GM19351 (cell line): ENCODE results near the gene CA5A.
"Not testable (repeated sequence)": the region's sequence is repeated elsewhere in the genome, so short reads cannot be mapped to it uniquely, and the experiment has no call there.

Source experiments
- ATAC-seq: cut with Tn5 transposase; IDR thresholded peaks from one replicate; pipeline ENCODE4 v1.9.1; 2021; ENCODE audit warnings: mild to moderate bottlenecking, moderate library complexity; ENCODE audit not compliant: unreplicated experiment

CA5A gene

DNA sequence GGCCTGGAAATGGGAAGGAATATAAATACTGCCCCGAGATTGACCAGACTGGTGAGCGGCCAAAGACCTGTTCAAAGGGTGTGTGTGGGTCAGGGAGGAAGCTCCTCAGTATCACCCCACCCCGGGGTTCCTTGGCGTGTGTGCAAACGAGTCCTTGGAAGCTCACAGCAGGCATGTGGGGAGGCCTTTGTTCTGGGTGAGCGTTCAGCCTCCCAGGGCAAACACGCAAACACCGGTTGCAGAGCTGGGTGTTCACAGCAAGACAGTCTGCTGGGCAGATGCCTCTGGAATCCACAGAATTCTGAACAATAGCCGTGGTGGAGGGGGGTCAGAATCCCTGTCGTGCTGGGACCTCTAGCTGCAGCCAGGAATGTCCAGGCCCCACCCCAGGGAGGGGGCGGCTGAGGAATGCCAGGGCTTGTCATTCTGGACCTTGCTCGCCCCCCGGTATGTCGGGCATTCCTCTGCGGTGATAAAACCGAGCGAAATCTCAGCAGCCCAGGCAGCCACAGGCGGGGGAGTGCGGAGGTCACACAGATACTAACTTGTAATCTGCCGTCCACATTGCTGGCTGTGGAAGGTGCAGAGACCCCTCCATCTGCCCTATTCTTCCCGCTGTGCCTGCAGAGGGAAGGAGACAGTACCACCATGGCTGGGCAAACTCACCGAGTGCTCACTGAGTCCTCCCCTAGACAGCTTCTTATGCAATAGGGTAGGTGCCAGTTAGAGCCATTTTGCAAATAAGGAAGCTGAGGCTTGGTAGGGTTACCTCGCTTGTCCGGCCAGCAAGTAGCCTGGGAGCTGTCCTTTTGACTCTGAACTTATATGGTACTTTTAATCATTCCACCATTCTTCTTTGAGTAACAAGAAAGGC is 65.7 kb downstream of the CA5A start:
- ATAC-seq: not testable (repeated sequence)

DNA sequence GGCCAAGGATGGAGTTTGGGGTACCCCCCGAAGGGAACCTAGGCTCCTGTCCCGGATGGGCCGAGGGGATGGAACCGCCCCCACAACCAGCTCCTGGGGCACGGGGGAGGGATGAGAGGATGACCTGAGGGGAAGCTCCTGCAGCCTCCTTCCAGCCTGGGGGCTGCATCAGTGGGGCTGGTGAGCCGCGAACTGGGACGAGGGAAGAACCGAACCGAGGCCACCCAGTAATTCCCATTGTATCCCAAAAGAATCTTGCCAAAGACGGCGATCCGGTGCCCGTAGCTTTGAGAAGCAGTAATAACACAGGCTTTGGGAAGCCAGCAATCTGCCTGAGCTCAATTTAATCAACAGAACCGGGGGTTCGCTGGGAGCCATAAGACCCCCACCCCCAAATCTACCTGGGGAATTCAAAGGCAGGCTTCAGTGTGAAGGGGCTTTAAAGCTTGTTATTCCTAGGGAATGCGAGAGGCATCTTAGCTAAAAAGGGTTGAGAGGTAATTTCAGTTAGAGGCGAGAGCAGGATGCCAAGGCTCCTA is 66.4 kb downstream of the CA5A start:
- not testable (repeated sequence) for ATAC-seq

DNA sequence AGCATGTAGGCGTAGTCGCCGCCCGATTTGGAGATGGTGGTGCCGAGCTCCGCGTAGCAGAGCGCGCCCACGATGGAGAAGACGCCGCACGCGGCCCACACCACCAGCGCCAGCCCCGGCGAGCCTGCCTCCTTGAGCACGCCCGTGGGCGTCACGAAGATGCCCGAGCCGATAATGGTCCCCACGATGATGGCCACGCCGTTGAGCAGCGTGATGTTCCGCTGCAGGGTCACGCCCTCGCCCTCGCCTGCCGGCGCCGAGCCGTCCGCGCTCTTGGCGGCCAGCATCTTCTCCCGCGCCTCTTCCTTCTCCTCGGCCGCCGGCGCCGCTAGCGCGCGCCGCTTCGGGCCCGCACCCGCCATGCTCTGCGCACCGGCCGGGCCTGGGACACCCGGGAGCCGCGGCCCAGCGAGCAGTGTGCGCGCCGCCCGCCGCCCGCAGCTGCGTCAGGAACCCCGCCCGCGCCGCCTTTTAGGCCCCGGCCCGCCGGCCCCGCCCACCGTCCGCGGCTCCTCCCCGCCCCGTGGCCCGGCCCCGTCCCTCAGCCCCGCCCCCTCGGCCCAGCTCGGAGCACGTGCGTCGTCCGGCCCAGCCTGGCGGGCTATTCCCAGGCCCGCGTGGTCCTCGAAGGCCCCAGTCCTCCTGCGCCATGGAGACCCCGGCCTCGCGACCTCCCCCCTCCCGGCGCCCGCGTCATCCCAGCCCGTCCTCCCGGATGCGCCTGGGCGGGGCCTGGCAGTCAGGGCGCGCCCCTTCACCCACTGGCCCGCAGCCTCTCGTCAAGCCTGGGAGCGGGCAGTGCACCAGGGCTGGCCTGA is 67.1 kb downstream of the CA5A start, which contains the start of gene SLC7A5:
SLC7A5 (minus strand) TSS at position 447 of the 818 bp plus-strand sequence; CDS start at position 362, 85 bp downstream.
- peak; percentile 58 for ATAC-seq

DNA sequence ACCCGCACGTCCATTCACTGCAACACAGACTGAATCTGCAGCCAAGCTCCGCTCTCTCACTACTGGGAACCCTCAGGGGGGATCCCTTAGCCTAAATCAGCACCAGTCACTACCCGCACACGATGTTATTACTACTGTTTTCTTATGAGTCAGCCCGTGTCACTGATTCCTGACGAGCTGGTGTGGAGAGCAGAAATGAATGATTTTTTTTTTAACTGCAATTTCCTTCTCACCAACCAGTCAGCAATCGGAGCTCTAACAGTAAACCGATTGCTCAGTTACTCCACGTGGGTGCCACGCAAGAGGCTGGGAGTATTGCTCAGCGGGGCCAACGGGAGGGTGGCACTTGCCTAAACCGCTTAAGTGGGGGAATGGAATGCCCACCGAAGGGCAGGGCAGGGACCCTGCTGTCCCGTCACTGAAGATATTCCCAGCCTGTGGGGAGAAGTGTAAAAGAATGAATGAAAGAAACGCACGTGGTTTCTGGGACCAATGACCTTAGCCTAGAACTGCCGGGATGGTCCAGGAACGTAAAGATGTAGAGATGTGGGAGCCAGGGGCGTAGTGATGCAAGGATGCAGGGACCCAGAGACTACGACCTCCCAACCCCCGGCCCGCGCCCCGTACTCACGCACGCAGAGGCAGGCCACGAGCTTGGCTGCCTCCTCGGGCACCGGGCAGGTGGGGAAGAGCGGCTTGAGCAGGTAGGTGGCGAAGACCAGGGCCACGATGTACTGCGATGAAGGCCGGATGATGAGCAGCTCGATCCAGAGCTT is 67.9 kb downstream of the CA5A start:
- not testable (repeated sequence) for ATAC-seq

DNA sequence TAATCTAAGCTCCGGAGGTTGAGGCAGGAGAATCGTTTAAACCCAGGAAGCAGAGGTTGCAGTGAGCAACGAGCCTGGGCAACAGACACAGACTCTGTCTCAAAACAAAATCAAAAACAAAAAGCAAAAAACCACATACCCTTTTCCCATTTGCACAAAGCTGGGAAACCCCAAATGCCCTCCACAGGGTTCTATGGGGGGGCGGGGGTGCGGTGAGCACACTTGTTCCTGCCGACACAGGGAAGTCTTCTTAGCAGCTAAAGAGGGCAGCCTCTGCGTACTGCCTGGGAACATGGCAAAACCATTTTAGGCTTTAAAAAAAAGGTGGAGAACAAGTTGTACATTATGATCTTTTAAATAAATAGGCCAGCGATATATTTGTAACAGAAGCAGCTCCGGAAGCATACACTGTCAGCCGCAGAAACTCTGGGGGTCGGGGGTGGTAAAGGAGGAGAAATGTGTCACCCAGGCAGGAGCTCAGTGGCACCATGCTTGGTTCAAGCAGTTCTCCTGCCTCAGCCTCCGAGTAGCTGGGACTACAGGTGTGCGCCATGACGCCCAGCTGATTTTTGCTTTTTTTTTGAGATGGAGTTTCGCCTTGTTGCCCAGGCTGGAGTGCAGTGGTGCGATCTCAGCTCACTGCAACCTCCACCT is 70.3 kb downstream of the CA5A start:
- ATAC-seq: not testable (repeated sequence)

DNA sequence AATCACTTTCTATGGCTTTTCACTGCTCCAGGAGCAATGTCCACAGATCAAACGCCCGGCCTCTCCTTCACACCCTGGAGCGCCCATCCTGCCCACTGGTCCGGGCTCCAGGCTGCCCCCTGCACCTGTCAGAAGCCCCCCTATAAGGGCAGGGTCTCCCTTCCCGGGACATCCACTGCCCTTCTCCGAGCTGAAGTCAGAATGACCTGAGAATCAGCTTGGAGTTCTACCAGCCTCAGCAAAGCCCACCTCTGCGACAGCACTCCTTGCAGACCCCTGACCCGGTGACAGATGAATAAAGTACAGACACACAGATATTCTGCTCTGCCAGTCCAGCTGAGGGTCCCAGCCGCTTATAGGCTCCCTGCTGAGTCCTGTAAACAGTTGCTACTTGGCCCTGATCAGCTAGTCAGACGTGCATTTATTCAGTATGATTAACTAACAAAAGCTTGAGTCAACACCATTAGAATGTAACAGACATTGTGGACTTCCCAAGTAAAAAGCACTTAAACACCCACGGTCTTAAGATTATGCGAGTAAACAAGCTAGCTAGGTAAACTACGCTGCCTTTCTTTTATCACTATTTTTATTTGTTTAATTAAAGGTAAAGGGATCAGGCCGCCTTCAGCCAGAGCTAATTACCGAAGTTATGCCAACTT is 71.9 kb downstream of the CA5A start:
- ATAC-seq: no peak

DNA sequence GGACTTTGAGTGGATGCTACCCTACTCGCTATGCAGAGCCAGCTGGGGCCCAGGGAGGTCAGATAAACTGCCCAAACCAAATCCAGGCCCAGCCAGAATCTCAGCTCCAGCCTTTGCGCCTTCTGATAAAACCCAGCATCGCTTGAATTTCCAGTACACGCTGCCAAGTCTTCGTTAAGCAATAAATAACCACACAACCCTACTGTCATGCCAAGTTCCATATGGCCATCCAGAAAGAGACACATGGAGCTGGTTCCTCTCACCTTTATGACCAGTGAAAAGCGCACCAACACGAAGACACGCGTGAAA is 73.0 kb downstream of the CA5A start:
- not testable (repeated sequence) for ATAC-seq

DNA sequence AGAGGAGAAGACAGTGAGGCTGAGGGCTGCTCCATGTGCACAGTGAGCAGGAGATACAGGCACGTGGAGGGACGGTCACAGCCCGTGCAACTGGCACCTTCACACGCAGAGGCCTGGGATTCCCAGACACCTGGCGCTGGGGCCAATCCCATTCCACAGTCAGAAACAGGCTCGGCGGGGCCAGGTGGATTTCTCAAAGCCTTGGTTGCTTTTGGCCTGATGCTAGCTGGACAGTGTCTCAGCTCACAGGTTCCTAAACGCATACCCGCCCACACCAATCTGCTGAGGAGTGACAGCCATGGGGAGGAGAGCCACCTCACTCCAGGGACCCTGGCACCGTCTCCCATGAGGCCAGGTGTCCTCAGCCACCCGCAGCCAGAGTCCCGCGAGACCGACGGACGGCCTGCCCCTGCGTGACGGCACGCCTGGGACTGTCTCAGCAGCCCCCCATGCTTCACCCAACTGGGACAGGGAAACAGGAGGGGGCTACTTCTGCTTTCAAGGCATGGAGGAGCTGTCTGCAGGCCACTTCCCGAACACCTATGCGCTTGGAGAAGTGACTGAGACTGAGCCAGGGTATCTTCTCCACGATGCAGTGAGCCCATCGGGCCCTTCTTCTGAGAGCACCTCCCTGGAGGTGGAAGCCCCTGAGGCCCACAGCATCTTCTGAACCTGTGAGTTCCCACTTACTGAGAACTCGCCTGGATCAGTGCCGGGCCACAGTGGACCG is 73.6 kb downstream of the CA5A start:
- ATAC-seq: not testable (repeated sequence)

DNA sequence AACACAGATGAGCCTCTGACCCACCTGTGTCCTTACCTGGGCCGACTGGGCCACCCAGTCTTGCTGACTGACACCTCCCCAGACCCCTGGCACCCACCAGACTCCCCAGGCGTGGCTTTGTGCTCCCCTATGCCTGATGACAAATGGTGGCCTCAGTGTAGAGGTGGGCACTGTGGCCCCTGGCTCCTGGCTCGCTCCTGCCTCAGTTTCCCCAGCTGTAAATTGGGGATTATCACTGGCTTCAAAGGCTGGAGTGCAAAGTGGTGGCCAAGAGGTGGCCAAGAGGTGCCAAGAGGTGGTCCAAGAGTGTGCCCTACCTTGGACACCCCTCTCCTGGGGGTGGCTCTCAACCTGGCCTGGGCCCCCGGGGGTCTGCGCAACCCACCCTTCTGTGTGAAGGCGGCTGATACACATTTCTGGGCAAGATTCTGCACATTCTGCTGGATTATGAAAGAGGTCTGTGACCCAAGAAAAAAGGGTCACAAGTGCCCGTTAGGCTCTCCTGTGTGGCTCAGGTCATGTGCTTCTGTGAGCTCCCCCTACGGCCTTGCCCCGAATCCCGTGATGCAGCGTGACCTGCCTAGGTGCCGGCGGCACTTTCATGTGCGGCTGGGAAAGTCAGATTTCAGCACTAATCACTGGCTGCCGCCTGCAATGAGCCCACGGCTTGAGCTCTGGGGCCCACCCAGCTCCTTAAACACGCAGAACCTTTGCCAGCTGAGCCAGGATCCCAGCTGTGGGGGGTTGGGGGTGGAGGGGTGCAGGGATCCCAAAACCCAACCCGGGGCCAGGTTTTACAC is 74.8 kb downstream of the CA5A start:
- not testable (repeated sequence) for ATAC-seq

DNA sequence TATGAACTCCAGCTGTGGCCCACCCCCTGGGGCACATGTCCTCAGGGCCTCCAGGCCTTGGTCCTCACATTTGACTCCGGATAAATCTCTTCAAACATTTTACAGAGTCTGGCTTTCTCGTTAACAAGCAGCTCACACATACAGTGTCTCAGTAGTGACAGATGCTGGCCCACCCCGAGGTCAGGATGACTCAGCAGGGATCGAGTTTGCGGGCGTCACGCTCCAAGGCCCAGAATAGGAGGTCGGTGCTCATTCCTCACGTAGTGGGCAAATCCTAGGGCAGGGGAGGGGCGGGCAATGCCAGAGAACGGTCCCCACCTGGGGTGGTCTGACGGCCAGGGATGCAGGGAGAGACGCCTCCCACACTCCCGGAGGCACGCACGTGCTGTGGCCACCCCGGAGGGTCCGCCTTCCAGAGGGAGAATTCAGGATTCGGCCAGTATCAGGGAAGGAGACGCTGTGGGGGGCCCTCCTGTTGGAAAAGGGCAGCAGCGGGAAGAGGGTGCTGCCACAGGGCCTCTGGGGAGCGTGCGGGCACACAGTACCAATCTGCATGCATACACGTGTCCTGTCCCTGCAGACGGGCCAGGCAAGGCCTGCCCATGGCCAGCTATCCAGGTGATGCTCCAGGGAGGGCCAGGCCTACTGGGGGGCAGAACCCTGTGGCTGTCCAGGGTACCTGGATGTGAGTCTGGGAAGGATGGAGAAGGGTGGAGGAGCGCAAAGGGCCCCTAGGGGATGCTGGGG is 75.6 kb downstream of the CA5A start:
- no peak for ATAC-seq

DNA sequence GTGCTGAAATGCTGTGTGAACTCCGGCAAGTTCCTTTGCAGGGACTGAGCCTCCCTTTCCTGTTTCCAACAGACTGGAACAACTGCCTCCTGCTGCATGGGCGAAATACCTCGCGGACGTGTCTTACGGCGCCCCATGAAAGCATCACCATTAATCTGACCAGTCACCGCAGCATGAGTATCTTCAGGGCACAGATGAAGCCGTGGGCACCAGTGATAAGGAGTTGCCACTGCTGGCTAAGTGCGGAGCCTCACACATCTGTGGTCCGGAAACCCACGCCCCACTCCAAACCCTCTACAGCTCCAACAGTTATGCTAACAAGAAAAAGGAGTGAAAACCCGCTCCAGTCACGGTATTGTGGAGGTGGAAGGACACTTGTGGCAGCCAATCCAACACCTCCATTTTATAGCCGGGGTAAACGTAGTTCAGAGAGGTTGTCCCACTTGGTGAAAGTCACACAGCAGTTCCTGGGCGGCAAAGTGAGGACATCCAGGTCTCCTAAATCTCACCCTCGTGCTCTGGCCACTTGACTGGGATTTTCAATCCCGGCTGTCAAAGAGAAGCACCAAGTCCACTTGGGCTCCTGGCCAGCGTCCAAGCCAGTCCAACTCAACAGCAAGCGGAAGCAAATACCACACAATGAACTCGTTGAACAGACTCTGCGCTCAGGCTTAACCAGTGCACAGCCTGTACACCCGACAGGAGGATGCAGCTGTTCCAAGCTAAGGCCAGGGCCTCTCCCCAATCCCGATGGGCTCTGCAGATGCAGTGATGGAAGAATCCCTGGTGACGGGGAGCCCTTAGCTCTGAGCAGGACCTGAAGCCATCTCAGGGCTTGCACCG is 78.0 kb downstream of the CA5A start:
- ATAC-seq: not testable (repeated sequence)

DNA sequence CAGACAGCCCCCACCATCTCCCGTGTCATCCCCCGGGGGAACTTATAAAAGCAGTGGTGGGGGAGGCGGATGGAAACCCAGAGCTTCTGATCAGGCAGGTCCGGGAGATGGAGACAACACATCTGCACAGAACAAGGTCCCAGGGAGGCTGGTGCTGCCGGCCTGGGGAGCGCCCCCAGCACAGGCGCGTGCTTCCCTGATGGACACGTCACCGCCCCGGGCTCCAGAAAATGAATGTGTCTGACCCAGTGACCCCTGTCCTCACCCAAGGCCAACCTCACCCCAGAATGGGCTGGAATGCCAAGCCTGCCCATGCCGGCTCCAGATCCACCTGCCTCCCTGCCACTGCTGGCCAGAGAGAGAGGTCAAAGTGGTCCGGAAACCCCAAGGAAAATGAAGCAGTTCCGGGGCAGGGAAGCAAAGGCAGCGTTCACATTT is 79.5 kb downstream of the CA5A start:
- ATAC-seq: no peak

DNA sequence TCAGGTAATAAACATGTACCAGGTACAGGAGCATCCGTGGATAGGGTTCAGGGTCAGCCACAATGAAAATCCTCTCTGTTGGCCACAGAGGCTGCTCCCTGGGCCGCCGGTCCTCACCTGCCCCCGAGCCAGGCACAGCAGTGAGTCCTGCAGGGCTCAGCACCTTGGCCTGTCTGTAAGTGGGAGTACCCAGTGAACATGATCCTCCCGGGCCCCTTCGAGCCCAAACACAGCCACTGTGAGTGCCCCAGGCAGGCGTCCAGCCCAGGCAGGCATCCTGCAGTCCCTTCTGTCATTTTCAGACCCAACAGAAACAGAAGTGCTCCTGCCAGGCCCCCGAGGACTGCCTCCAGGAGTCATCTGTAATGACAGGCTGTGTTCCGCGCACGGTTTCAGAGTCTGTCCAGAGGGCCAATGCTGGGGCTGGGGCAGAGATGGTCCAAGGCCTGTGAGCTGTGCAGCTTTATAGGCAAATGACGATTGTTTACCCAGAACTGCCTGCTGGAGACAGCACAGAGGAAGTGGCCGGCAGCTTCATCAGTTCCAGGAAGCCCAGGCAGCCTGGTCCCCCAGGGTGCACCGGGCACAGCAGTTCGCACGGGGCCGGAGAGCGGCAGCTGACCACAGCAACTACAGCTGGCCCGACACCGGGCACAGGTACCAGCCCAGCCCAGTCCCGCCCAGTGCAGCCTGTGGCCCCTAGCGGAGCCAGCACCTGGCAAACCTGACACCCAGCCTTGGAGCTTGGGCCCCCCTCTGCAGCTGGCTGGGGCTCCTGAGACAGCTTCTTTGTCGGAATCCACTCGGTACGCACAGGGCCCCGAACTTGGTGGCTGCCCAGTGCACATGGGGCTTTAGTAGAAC is 80.2 kb downstream of the CA5A start:
- no peak for ATAC-seq

DNA sequence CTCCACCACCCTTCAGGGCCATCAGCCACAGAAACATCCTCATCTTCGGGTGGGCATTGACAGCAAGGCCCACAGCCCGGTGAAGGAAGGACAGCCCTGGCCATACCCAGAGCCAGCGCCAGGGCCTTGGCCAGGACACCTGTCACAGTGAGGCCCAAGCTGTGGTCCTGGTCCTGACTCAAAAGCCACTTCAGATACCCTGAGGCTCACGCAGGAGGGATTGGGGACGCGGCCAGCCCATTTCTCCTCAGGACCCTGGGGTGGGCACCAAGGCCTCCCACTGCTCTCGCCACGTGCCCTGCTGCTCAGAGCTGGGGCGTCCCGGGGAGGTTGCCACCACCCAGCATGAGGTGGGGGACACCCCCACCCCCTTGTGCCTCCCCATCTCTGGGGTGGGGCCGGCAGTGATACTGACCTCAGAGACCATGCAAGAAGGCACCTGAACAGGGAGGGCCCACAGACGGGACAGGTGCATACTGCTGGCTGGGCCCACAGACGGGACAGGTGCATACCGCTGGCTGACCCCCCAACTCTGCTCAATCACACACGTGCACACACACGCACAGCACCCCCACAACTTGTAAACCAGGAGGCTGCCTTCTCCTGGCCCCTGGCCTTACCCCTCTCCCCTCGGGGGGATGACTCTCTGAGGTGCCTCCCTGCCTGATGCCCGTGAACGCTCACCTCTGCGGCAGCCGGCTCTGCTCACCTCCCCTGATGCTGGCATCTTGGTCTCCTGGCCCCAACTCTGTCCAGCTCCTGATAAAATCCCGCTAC is 81.2 kb downstream of the CA5A start:
- no peak for ATAC-seq
